HCT116 (cell line): ENCODE data around the gene TMIGD3. TPM values are rescaled to one million over a fixed set of nuclear protein-coding genes. Genes with fewer than 3 reads are reported as not detected.

ENCODE experiments used
- ATAC-seq: fragments of 200-7000 bp; cut with Tn5 transposase; 2 replicates; pipeline ENCODE4 v1.9.1; 2020; ENCODE audit warnings: mild to moderate bottlenecking, moderate library complexity
- BruUV-seq: library from RNA; stranded (reverse); fragments of 400-500 nt; replicated peaks from 2 replicates; lab custom pipeline; 2021; lab: Mats Ljungman, UMichigan
- CTCF ChIA-PET: fragments of 300-600 bp; sonication (Branson Sonifier 250); formaldehyde crosslinking; loops from one replicate; lab custom pipeline; 2021; ENCODE audit warnings: antibody characterized with exemption; lab: Charles Lee
- POLR2A ChIA-PET: fragments of 300-600, 350-600 bp; sonication (Branson Sonifier 250); formaldehyde crosslinking; loops from one replicate; lab custom pipeline; 2021; ENCODE audit warnings: antibody characterized with exemption; lab: Charles Lee
- RAD21 ChIA-PET, 2 experiments: fragments of 300-600 bp; sonication (Branson Sonifier 250); formaldehyde crosslinking; loops; one replicate each; lab custom pipeline; 2023; ENCODE audit warnings: low total read pairs in 2 of 2; ENCODE audit not compliant: uncharacterized antibody in 2 of 2, unreplicated experiment in 2 of 2, low non-redundant PET in 1 of 2; lab: Charles Lee
- DNase-seq: peaks from one replicate; pipeline ENCODE4 v3.0.0-alpha.2; 2010; ENCODE audit warnings: low read depth, low spot score
- H2AFZ ChIP-seq: fragments of 200-600 bp; shearing (Covaris generic), sonication (generic); 2 replicates; pipeline ENCODE4 v1.6.1; 2017; ENCODE audit warnings: low read depth, mixed run types, mixed read lengths, antibody characterized with exemption, low read length; ENCODE audit not compliant: poor library complexity, severe bottlenecking
- H3K27ac ChIP-seq: 2 replicates; pipeline ENCODE4 v1.5.1; 2012; ENCODE audit warnings: low read depth, low read length
- H3K27me3 ChIP-seq: fragments of 200-600 bp; sonication (generic); 2 replicates; pipeline ENCODE4 v1.6.1; 2016; ENCODE audit warnings: mixed run types, low read length, mixed read lengths; ENCODE audit not compliant: insufficient read depth
- H3K36me3 ChIP-seq, 2 experiments: fragments of 200-500 bp in 1 of 2; fragments of 200-600 bp in 1 of 2; sonication (Bioruptor generic) in 1 of 2; sonication (generic) in 1 of 2; 2 replicates each; pipeline versions ENCODE4 v1.5.1 to v1.6.1; 2014 to 2016; ENCODE audit warnings: low read length in 2 of 2, inconsistent platforms in 1 of 2, mixed read lengths in 1 of 2, mixed run types in 1 of 2; ENCODE audit not compliant: insufficient read depth in 2 of 2, control insufficient read depth in 1 of 2
- H3K4me1 ChIP-seq, 2 experiments: fragments of 200-600 bp in 1 of 2; sonication (generic) in 1 of 2; 2 replicates each; pipeline versions ENCODE4 v1.5.1 to v1.6.1; 2012 to 2017; ENCODE audit warnings: low read length in 2 of 2, inconsistent platforms in 1 of 2, mild to moderate bottlenecking in 1 of 2, mixed read lengths in 1 of 2, mixed run types in 1 of 2, moderate library complexity in 1 of 2; ENCODE audit not compliant: insufficient read depth in 2 of 2, control insufficient read depth in 1 of 2
- H3K4me2 ChIP-seq: fragments of 200-600 bp; sonication (generic); 2 replicates; pipeline ENCODE4 v1.6.1; 2017; ENCODE audit warnings: mixed run types, low read length, mixed read lengths
- H3K4me3 ChIP-seq, 2 experiments: fragments of 200-600 bp in 1 of 2; sonication (generic) in 1 of 2; replicated peaks in 1 of 2; 2 replicates each; pipeline ENCODE4 v1.5.1; 2011 to 2016; ENCODE audit warnings: low read length in 2 of 2, control low read depth in 1 of 2, low read depth in 1 of 2, mild to moderate bottlenecking in 1 of 2, mixed read lengths in 1 of 2, mixed run types in 1 of 2
- H3K79me2 ChIP-seq: fragments of 200-600 bp; sonication (generic); 2 replicates; pipeline ENCODE4 v1.6.1; 2017; ENCODE audit warnings: mild to moderate bottlenecking, mixed run types, low read length, moderate library complexity, mixed read lengths; ENCODE audit not compliant: insufficient read depth
- H3K9ac ChIP-seq: fragments of 200-600 bp; sonication (generic); 2 replicates; pipeline ENCODE4 v1.6.1; 2016; ENCODE audit warnings: low read length, mixed read lengths
- H3K9me2 ChIP-seq: fragments of 200-600 bp; sonication (generic), shearing (Covaris generic); 2 replicates; pipeline ENCODE4 v1.6.1; 2017; ENCODE audit warnings: mixed run types, mild to moderate bottlenecking, moderate library complexity; ENCODE audit not compliant: insufficient read depth
- H3K9me3 ChIP-seq, 2 experiments: fragments of 200-500 bp in 1 of 2; fragments of 200-600 bp in 1 of 2; sonication (Bioruptor generic) in 1 of 2; sonication (generic) in 1 of 2; 2 replicates each; pipeline ENCODE4 v1.6.1; 2014 to 2017; ENCODE audit warnings: low read length in 2 of 2, mixed read lengths in 2 of 2, inconsistent platforms in 1 of 2, low read depth in 1 of 2, mild to moderate bottlenecking in 1 of 2, mixed run types in 1 of 2, moderate library complexity in 1 of 2; ENCODE audit not compliant: control insufficient read depth in 1 of 2, insufficient read depth in 1 of 2
- H4K20me1 ChIP-seq: fragments of 200-600 bp; sonication (generic), shearing (Covaris generic); 2 replicates; pipeline ENCODE4 v1.6.1; 2017; ENCODE audit warnings: mixed run types, mild to moderate bottlenecking, moderate library complexity; ENCODE audit not compliant: insufficient read depth
- CBX3 ChIP-seq: IDR thresholded peaks from 2 replicates; pipeline ENCODE4 v1.6.1; 2012; ENCODE audit warnings: low read depth
- CEBPB ChIP-seq: IDR thresholded peaks from 2 replicates; pipeline ENCODE4 v1.6.1; 2012; ENCODE audit warnings: low read depth
- EGR1 ChIP-seq: IDR thresholded peaks from 2 replicates; pipeline ENCODE4 v1.6.1; 2012; ENCODE audit warnings: low read depth
- ELF1 ChIP-seq: IDR thresholded peaks from 2 replicates; pipeline ENCODE4 v1.6.1; 2012; ENCODE audit warnings: low read depth, borderline replicate concordance
- EZH2 ChIP-seq: fragments of 200-600 bp; sonication (generic); IDR thresholded peaks from 2 replicates; pipeline ENCODE4 v1.6.1; 2017; ENCODE audit warnings: antibody characterized with exemption, mixed run types
- EZH2phosphoT487 ChIP-seq: fragments of 200-600 bp; IDR thresholded peaks from 2 replicates; pipeline ENCODE4 v1.6.1; 2018; ENCODE audit warnings: antibody characterized with exemption, borderline replicate concordance
- JUND ChIP-seq: IDR thresholded peaks from 2 replicates; pipeline ENCODE4 v1.6.1; 2012
- POLR2A ChIP-seq: IDR thresholded peaks from 2 replicates; pipeline ENCODE4 v1.7.0; 2011; ENCODE audit warnings: borderline replicate concordance; ENCODE audit not compliant: insufficient read depth, insufficient read length; ENCODE audit errors: extremely low read depth
- RAD21 ChIP-seq: IDR thresholded peaks from 2 replicates; pipeline ENCODE4 v1.6.1; 2012; ENCODE audit warnings: low read depth, mild to moderate bottlenecking
- SP1 ChIP-seq: IDR thresholded peaks from 2 replicates; pipeline ENCODE4 v1.6.1; 2012; ENCODE audit warnings: low read depth
- SRF ChIP-seq: IDR thresholded peaks from 2 replicates; pipeline ENCODE4 v1.6.1; 2012; ENCODE audit warnings: low read depth
- TCF7L2 ChIP-seq: IDR thresholded peaks from 2 replicates; pipeline ENCODE4 v1.7.0; 2011; ENCODE audit warnings: borderline replicate concordance, inconsistent platforms; ENCODE audit not compliant: insufficient read depth, insufficient read length; ENCODE audit errors: extremely low read depth
- YY1 ChIP-seq: IDR thresholded peaks from 2 replicates; pipeline ENCODE4 v1.6.1; 2011; ENCODE audit warnings: low read length, low read depth, moderate library complexity, mild to moderate bottlenecking; ENCODE audit not compliant: insufficient replicate concordance; ENCODE audit errors: extremely low read depth
- ZFX ChIP-seq: fragments of 450-650 bp; IDR thresholded peaks from 2 replicates; pipeline ENCODE4 v1.6.1; 2017
- ZNF274 ChIP-seq: fragments of 200-500 bp; sonication (Bioruptor generic); IDR thresholded peaks from 2 replicates; pipeline ENCODE4 v1.6.1; 2014; ENCODE audit warnings: mild to moderate bottlenecking, low read depth, low read length, inconsistent platforms
- intact Hi-C: fragments of 100-400 bp; cut with micrococcal nuclease; formaldehyde crosslinking; loops from 2 replicates; pipeline ENCODE4 v1.10.0; 2022
- total RNA-seq: library from RNA; stranded (reverse); gene quantifications from one replicate; pipeline ENCODE4 v1.2.1, GENCODE V29; 2021; ENCODE audit not compliant: unreplicated experiment
- TF ChIP-seq, protein P1 (sequence below): IDR thresholded peaks from 2 replicates; pipeline ENCODE4 v1.6.1; 2011; ENCODE audit warnings: mild to moderate bottlenecking, low read length, moderate library complexity; ENCODE audit not compliant: insufficient replicate concordance; ENCODE audit errors: extremely low read depth
- TF ChIP-seq, protein P2 (sequence below): IDR thresholded peaks from 2 replicates; pipeline ENCODE4 v1.6.1; 2012

The TMIGD3 gene
- total RNA-seq, 1 experiment from 2014 or later = not detected

DNA sequence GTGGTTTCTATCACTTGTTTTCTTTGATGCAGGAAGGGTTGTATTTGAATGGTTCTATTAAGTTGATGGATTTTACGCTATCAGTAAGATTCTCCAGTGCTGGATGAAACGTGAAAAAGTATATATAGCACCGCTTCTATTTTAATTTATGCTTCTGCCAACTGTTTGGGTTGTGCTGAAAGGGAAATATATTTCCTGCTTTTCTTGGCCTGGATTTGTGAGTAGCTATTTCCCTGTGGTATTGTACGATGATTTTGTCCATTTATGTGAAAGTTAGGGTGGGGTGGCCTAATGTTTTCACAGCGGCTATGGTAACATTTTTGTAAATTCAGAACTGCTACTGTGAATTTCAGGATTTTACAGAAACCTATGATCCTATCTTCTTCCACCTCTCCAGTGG lies 29.3 kb downstream of the TMIGD3 start:
- Histone ChIP-seq H3K27me3 (no peaks in the 10 kb centered on the region), H3K79me2 (no peaks in the 10 kb centered on the region), H3K9me3 (no peaks in the 10 kb centered on the region), H3K4me3 (no peak overlapping the region), H3K9me2 (no peaks in the 10 kb centered on the region), H3K4me2 (no peak overlapping the region), H3K4me1 (no peaks in the 10 kb centered on the region), H4K20me1 (no peaks in the 10 kb centered on the region), H3K36me3 (no peaks in the 10 kb centered on the region), H3K27ac (no peak overlapping the region), H3K9ac (no peak overlapping the region), H2AFZ (no peak overlapping the region)
- no peak for ATAC-seq
- ChIA-PET CTCF (interaction anchor here (1.1 kb wide), 1 partner anchor 273 kb away, joined by 3 read pairs; no protein-coding TSS in a partner anchor), RAD21 (no interaction called here), POLR2A (interaction anchor here (0.6 kb wide), 1 partner anchor 9 kb away, joined by 3 read pairs; no protein-coding TSS in a partner anchor)
- intact Hi-C loops = no loop called here
- no peak for DNase-seq
- BruUV-seq = no TSS peak
- TF ChIP-seq CEBPB (no peak), ZNF274 (no peak), YY1 (no peak), RAD21 (no peak), EZH2 (no peak), POLR2A (no peak), EZH2phosphoT487 (no peak), ELF1 (no peak)
- TF ChIP-seq, all 23 proteins: peak for 0

DNA sequence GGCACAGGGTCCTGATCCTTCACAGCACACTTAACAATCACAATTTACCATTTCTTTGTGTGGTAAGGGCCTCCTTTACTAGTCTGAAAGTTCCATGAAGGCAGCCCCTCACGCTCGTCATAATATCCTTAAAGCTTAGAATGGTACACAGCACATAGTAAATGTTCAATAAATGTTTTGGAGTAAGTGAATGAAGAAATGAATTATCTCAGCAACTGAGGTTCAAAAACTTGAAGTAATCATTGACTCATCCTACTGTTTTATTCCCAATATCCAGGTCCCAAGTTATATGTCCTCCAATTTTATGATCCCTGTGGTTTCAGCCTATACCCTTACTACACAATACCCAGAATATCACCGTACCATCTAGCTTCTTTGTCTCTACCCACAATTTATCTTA lies 31.9 kb downstream of the TMIGD3 start:
- TF ChIP-seq ZFX (no peak), TCF7L2 (no peak), POLR2A (no peak), SP1 (no peak), EGR1 (no peak), SRF (no peak), CBX3 (no peak), EZH2 (no peak), ZNF274 (no peak), EZH2phosphoT487 (no peak), JUND (no peak), ELF1 (no peak)
- TF ChIP-seq, protein P1, sequence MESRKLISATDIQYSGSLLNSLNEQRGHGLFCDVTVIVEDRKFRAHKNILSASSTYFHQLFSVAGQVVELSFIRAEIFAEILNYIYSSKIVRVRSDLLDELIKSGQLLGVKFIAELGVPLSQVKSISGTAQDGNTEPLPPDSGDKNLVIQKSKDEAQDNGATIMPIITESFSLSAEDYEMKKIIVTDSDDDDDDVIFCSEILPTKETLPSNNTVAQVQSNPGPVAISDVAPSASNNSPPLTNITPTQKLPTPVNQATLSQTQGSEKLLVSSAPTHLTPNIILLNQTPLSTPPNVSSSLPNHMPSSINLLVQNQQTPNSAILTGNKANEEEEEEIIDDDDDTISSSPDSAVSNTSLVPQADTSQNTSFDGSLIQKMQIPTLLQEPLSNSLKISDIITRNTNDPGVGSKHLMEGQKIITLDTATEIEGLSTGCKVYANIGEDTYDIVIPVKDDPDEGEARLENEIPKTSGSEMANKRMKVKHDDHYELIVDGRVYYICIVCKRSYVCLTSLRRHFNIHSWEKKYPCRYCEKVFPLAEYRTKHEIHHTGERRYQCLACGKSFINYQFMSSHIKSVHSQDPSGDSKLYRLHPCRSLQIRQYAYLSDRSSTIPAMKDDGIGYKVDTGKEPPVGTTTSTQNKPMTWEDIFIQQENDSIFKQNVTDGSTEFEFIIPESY = no peak
- TF ChIP-seq, protein P2, sequence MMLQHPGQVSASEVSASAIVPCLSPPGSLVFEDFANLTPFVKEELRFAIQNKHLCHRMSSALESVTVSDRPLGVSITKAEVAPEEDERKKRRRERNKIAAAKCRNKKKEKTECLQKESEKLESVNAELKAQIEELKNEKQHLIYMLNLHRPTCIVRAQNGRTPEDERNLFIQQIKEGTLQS = no peak
- TF ChIP-seq, all 23 proteins: peak for 0
- ATAC-seq (no peak), DNase-seq (no peak)
- Histone ChIP-seq H3K9ac (no peak overlapping the region), H3K4me2 (no peak overlapping the region), H3K27ac (no peak overlapping the region), H3K9me2 (no peaks in the 10 kb centered on the region), H3K4me1 (no peaks in the 10 kb centered on the region), H4K20me1 (no peaks in the 10 kb centered on the region), H3K27me3 (no peaks in the 10 kb centered on the region), H3K9me3 (no peaks in the 10 kb centered on the region), H2AFZ (no peak overlapping the region), H3K36me3 (no peaks in the 10 kb centered on the region), H3K79me2 (no peaks in the 10 kb centered on the region), H3K4me3 (no peak overlapping the region)
- intact Hi-C loops = no loop called here
- ChIA-PET CTCF (no interaction called here), RAD21 (no interaction called here), POLR2A (no interaction called here)
- BruUV-seq = no TSS peak
